Gastrocnemius medialis (tissue), 4 donors: Measurements from ENCODE around the gene USP20. TPM values are rescaled to one million over a fixed set of nuclear protein-coding genes. Genes with fewer than 3 reads are reported as not detected.

Experiments
- ATAC-seq, 2 donors: fragments of 150-250 bp; one replicate each; pipeline ENCODE4 v1.9.1; 2016
- DNase-seq, 2 donors: peaks; one replicate each; pipeline ENCODE4 v3.0.0-alpha.2; 2019
- H3K27ac ChIP-seq, 4 donors: fragments of 200-600 bp; sonication (generic); 1 replicate in 1 of 4; 2 replicates in 3 of 4; pipeline ENCODE4 v1.5.1; 2016 to 2018; ENCODE audit warnings: mild to moderate bottlenecking in 2 of 4, moderate library complexity in 1 of 4
- H3K27me3 ChIP-seq, 3 donors: fragments of 200-600 bp; sonication (generic) in 2 of 3; 1 replicate in 1 of 3; 2 replicates in 2 of 3; pipeline versions ENCODE4 v1.5.1 to v1.6.0; 2016 to 2019; ENCODE audit warnings: mild to moderate bottlenecking in 1 of 3, moderate library complexity in 1 of 3
- H3K36me3 ChIP-seq, 2 donors: fragments of 200-600 bp; sonication (generic) in 1 of 2; one replicate each; pipeline ENCODE4 v1.5.1; 2017 to 2018
- H3K4me1 ChIP-seq, 2 donors: fragments of 200-600 bp; sonication (generic) in 1 of 2; one replicate each; pipeline ENCODE4 v1.5.1; 2016 to 2017; ENCODE audit warnings: mild to moderate bottlenecking in 2 of 2
- H3K4me3 ChIP-seq, 4 donors: fragments of 200-600 bp; sonication (generic) in 3 of 4; 1 replicate in 1 of 4; 2 replicates in 3 of 4; pipeline ENCODE4 v1.5.1; 2016 to 2019; ENCODE audit warnings: mild to moderate bottlenecking in 2 of 4
- H3K9me3 ChIP-seq, 3 donors: fragments of 200-600 bp; sonication (generic) in 2 of 3; 1 replicate in 1 of 3; 2 replicates in 2 of 3; pipeline ENCODE4 v1.5.1; 2016 to 2019
- CTCF ChIP-seq, 5 experiments: fragments of 450-650 bp in 3 of 5; fragments of 200-600 bp in 2 of 5; sonication (generic) in 2 of 5; IDR thresholded peaks in 4 of 5; conservative IDR thresholded peaks in 1 of 5; 1 replicate in 4 of 5; 2 replicates in 1 of 5; pipeline ENCODE4 v1.5.1; 2016 to 2019; ENCODE audit warnings: antibody characterized with exemption in 5 of 5, mild to moderate bottlenecking in 3 of 5, moderate library complexity in 3 of 5
- POLR2A ChIP-seq, 2 donors: fragments of 450-650 bp; IDR thresholded peaks; one replicate each; pipeline ENCODE4 v1.6.1; 2017; ENCODE audit warnings: antibody characterized with exemption in 2 of 2, mild to moderate bottlenecking in 2 of 2, moderate library complexity in 2 of 2
- in situ Hi-C, 4 donors: fragments of 200-750 bp; cut with MboI; loops; one replicate each; pipeline versions ENCODE4 v1.15.0 to v1.8.0; 2017; ENCODE audit warnings: low sequenced_read_pairs in 4 of 4
- intact Hi-C: fragments of 100-400 bp; cut with DNase I; formaldehyde crosslinking; loops from one replicate; pipeline ENCODE4 v1.15.1; 2023; ENCODE audit warnings: low total_unique reads
- total RNA-seq, 4 donors: library from RNA; depleted of rRNA; stranded (reverse); fragments of >200 nt; gene quantifications; one replicate each; pipeline versions ENCODE4 v1.1.0 to v1.2.3, GENCODE V29; 2016

The USP20 gene
- total RNA-seq, 4 donors from 2014 or later, result 13.4 to 25.4 (median 18.6) TPM

GRCh38 chr9:129816501-129817435 lies 18.5 kb upstream of the USP20 start:
- Histone ChIP-seq H3K36me3 (peaks cover 0 to 72% of the 10 kb centered on the region in 2 donors), H3K27ac (no peak overlapping the region), H3K4me3 (no peak overlapping the region), H3K4me1 (no peaks in the 10 kb centered on the region), H3K27me3 (no peaks in the 10 kb centered on the region), H3K9me3 (no peaks in the 10 kb centered on the region)
- TF ChIP-seq CTCF (IDR thresholded peaks at IDR 0.05 in 4 of 5, conservative IDR thresholded peaks at IDR 0.05 in 1 of 5), result no peak
- no peak for TF ChIP-seq POLR2A (IDR thresholded peaks at IDR 0.05)
- intact Hi-C loops (no loop called here), in situ Hi-C loops (no loop called here)
- DNase-seq (no peak), ATAC-seq (no peak)

GRCh38 chr9:129822898-129823541 lies 12.2 kb upstream of the USP20 start:
- TF ChIP-seq POLR2A (IDR thresholded peaks at IDR 0.05), result no peak
- no peak for TF ChIP-seq CTCF (IDR thresholded peaks at IDR 0.05 in 4 of 5, conservative IDR thresholded peaks at IDR 0.05 in 1 of 5)
- Histone ChIP-seq H3K36me3 (peaks cover 0 to 46% of the 10 kb centered on the region in 2 donors), H3K4me3 (peak overlapping the region; percentile 75 to 88 (median 78)), H3K27ac (peak overlapping the region; percentile 68 to 86 (median 78)), H3K9me3 (no peaks in the 10 kb centered on the region), H3K27me3 (no peaks in the 10 kb centered on the region), H3K4me1 (peaks cover 0 to 8% of the 10 kb centered on the region in 2 donors)
- in situ Hi-C loops (no loop called here), intact Hi-C loops (loop anchor here (1.0 kb wide), 1 partner anchor 20 kb away; the partner anchor contains the start of gene TOR1B)
- ATAC-seq (no peak), DNase-seq (no peak)

GRCh38 chr9:129823542-129823934 lies 11.7 kb upstream of the USP20 start:
- ATAC-seq (no peak), DNase-seq (no peak)
- peak overlapping the region; percentile 75 to 88 (median 78) for H3K4me3 ChIP-seq
- peaks cover 0 to 46% of the 10 kb centered on the region in 2 donors for H3K36me3 ChIP-seq
- peaks cover 0 to 8% of the 10 kb centered on the region in 2 donors for H3K4me1 ChIP-seq
- H3K27ac ChIP-seq, result peak overlapping the region; percentile 68 to 86 (median 78)
- no peaks in the 10 kb centered on the region for H3K9me3 ChIP-seq
- no peaks in the 10 kb centered on the region for H3K27me3 ChIP-seq
- no peak for TF ChIP-seq CTCF (IDR thresholded peaks at IDR 0.05 in 4 of 5, conservative IDR thresholded peaks at IDR 0.05 in 1 of 5)
- TF ChIP-seq POLR2A (IDR thresholded peaks at IDR 0.05), result no peak
- intact Hi-C loops (loop anchor here (1.0 kb wide), 1 partner anchor 20 kb away; the partner anchor contains the start of gene TOR1B), in situ Hi-C loops (no loop called here)

GRCh38 chr9:129823935-129824601 lies 11.2 kb upstream of the USP20 start, which contains the start of gene TOR1A:
TSS of gene TOR1A (minus strand) at chr9:129824136. CDS start at chr9:129824085, 51 bp downstream.
- no peaks in the 10 kb centered on the region for H3K9me3 ChIP-seq
- peaks cover 0 to 46% of the 10 kb centered on the region in 2 donors for H3K36me3 ChIP-seq
- TF ChIP-seq POLR2A (IDR thresholded peaks at IDR 0.05) (peak in 1 of 2 donors; percentile 25), CTCF (IDR thresholded peaks at IDR 0.05 in 4 of 5, conservative IDR thresholded peaks at IDR 0.05 in 1 of 5) (no peak)
- in situ Hi-C loops (no loop called here), intact Hi-C loops (loop anchor here (1.0 kb wide), 2 partner anchors 11 to 21 kb away; partner anchors contain the start of genes C9orf78, TOR1B and USP20)
- H3K27me3 ChIP-seq, result no peaks in the 10 kb centered on the region
- ATAC-seq (peak; percentile 99), DNase-seq (peak; percentile 95 to 96)
- peaks cover 0 to 8% of the 10 kb centered on the region in 2 donors for H3K4me1 ChIP-seq
- H3K4me3 ChIP-seq, result peak within 1 kb of the TSS; percentile 75 to 88 (median 78)
- H3K27ac ChIP-seq, result peak within 1 kb of the TSS; percentile 68 to 86 (median 78)
